Astrocyte (in vitro differentiated cells and primary cell): Measurements from ENCODE around the gene EYS. TPM values are rescaled to one million over a fixed set of nuclear protein-coding genes. Genes with fewer than 3 reads are reported as not detected.

Experiments
- DNase-seq: peaks from one replicate; pipeline ENCODE4 v3.0.0-alpha.2; 2010; ENCODE audit warnings: low read depth
- FAIRE-seq: peaks from 2 replicates; lab custom pipeline; 2011; peaks lifted over from hg19 to GRCh38; lab: Jason Lieb, UNC
- H2AFZ ChIP-seq: 2 replicates; pipeline ENCODE4 v1.6.0; 2012; ENCODE audit warnings: low read depth, low read length, inconsistent platforms
- H3K27ac ChIP-seq: 2 replicates; pipeline ENCODE4 v1.5.1; 2011; ENCODE audit warnings: low read depth, low read length, inconsistent platforms
- H3K27me3 ChIP-seq: 2 replicates; pipeline ENCODE4 v1.6.0; 2011; ENCODE audit warnings: low read length, inconsistent platforms; ENCODE audit not compliant: insufficient read depth
- H3K36me3 ChIP-seq: 2 replicates; pipeline ENCODE4 v1.5.1; 2011; ENCODE audit warnings: low read length, inconsistent platforms; ENCODE audit not compliant: insufficient read depth
- H3K4me1 ChIP-seq: 2 replicates; pipeline ENCODE4 v1.5.1; 2011; ENCODE audit warnings: low read length, inconsistent platforms; ENCODE audit not compliant: insufficient read depth
- H3K4me2 ChIP-seq: 2 replicates; pipeline ENCODE4 v1.6.0; 2012; ENCODE audit warnings: low read length, inconsistent platforms
- H3K4me3 ChIP-seq: 2 replicates; pipeline ENCODE4 v1.5.1; 2011; ENCODE audit warnings: low read depth, mild to moderate bottlenecking, low read length, inconsistent platforms; ENCODE audit not compliant: insufficient read depth
- H3K79me2 ChIP-seq: 2 replicates; pipeline ENCODE4 v1.6.0; 2012; ENCODE audit warnings: mild to moderate bottlenecking, low read length, inconsistent platforms; ENCODE audit not compliant: insufficient read depth
- H3K9ac ChIP-seq: 2 replicates; pipeline ENCODE4 v1.6.0; 2012; ENCODE audit warnings: mild to moderate bottlenecking, low read length, inconsistent platforms
- H3K9me3 ChIP-seq: 2 replicates; pipeline ENCODE4 v1.5.1; 2012; ENCODE audit warnings: low read depth, mild to moderate bottlenecking, low read length, inconsistent platforms; ENCODE audit not compliant: insufficient read depth
- H4K20me1 ChIP-seq: 2 replicates; pipeline ENCODE4 v1.6.0; 2012; ENCODE audit warnings: low read length, inconsistent platforms; ENCODE audit not compliant: insufficient read depth
- H3K27ac Mint-ChIP-seq: one replicate; pipeline ENCODE4 v1.8.0; 2021; ENCODE audit warnings: mild to moderate bottlenecking, mixed read lengths; ENCODE audit not compliant: unreplicated experiment
- H3K27me3 Mint-ChIP-seq: one replicate; pipeline ENCODE4 v1.8.0; 2021; ENCODE audit warnings: low read depth, mixed read lengths; ENCODE audit not compliant: unreplicated experiment
- H3K36me3 Mint-ChIP-seq: one replicate; pipeline ENCODE4 v1.8.0; 2021; ENCODE audit warnings: low read depth, mixed read lengths; ENCODE audit not compliant: unreplicated experiment
- H3K4me1 Mint-ChIP-seq: one replicate; pipeline ENCODE4 v1.8.0; 2021; ENCODE audit warnings: low read depth, mixed read lengths; ENCODE audit not compliant: unreplicated experiment
- H3K4me3 Mint-ChIP-seq: one replicate; pipeline ENCODE4 v1.8.0; 2021; ENCODE audit warnings: mild to moderate bottlenecking, moderate library complexity, mixed read lengths; ENCODE audit not compliant: unreplicated experiment
- H3K9me3 Mint-ChIP-seq: one replicate; pipeline ENCODE4 v1.8.0; 2021; ENCODE audit warnings: mild to moderate bottlenecking, mixed read lengths; ENCODE audit not compliant: unreplicated experiment
- EZH2 ChIP-seq: IDR thresholded peaks from 2 replicates; pipeline ENCODE4 v1.6.1; 2012; ENCODE audit warnings: mild to moderate bottlenecking, low read length, inconsistent platforms; ENCODE audit not compliant: insufficient read depth
- total RNA-seq: library from RNA; stranded (reverse); gene quantifications from 2 replicates; pipeline ENCODE4 v1.2.1, GENCODE V29; 2021
- TF ChIP-seq, protein P1 (sequence below): IDR thresholded peaks from 2 replicates; pipeline ENCODE4 v1.5.1; 2011; ENCODE audit warnings: low read depth, mild to moderate bottlenecking, inconsistent platforms, low read length, moderate library complexity; ENCODE audit not compliant: insufficient read depth

Gene EYS
- total RNA-seq, 1 donor from 2014 or later: 0.16 TPM

DNA sequence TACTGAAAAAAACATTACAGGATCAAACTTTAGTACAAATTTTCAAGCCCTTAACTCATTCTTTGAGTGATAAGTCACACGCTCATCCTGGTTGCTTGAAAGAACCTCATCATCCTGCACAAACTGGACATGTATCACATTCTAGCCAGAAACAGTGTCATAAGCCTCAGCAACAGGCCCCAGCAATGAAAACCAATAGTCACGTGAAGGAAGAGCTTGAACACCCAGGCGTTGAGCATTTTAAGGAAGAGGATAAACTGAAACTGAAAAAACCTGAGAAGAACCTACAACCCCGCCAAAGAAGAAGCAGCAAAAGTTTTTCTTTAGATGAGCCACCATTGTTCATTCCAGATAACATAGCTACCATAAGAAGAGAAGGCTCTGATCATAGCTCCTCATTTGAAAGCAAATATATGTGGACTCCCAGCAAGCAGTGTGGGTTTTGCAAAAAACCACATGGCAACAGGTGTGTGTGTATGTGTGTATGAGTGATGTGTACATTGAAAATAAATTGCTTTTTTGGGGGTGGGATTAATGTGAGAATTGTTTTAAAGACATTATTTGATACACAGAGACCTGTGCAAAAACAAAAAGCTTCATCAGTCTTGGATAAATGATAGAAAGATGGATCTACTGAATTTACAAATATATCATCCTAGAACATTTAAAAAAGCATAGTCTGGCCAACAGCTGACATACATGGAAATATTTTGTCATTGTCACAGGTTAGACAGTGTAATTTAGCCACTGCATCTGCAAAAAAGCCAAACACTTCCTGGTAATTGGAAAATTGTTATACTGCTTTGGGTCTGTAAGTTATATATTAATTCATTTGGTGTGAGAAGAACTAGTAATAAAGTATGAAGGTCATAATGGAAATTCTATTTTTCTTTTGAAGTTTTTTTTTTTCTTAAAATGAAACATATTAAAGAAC is 2021.3 kb downstream of the EYS start:
- no peak overlapping the region for H3K27ac Mint-ChIP-seq
- TF ChIP-seq EZH2: no peak
- Histone ChIP-seq H4K20me1 (peaks cover 12% of the 10 kb centered on the region), H3K4me2 (no peak overlapping the region), H3K9me3 (no peaks in the 10 kb centered on the region), H3K27ac (no peak overlapping the region), H3K4me1 (no peaks in the 10 kb centered on the region), H2AFZ (no peak overlapping the region), H3K36me3 (peaks cover 10% of the 10 kb centered on the region), H3K9ac (no peak overlapping the region), H3K27me3 (no peaks in the 10 kb centered on the region), H3K79me2 (peaks cover 20% of the 10 kb centered on the region), H3K4me3 (no peak overlapping the region)
- H3K9me3 Mint-ChIP-seq: no peaks in the 10 kb centered on the region
- H3K4me1 Mint-ChIP-seq: no peaks in the 10 kb centered on the region
- DNase-seq (no peak), FAIRE-seq (no peak)
- H3K4me3 Mint-ChIP-seq: no peak overlapping the region
- H3K27me3 Mint-ChIP-seq: no peaks in the 10 kb centered on the region
- H3K36me3 Mint-ChIP-seq: peaks cover 3% of the 10 kb centered on the region

DNA sequence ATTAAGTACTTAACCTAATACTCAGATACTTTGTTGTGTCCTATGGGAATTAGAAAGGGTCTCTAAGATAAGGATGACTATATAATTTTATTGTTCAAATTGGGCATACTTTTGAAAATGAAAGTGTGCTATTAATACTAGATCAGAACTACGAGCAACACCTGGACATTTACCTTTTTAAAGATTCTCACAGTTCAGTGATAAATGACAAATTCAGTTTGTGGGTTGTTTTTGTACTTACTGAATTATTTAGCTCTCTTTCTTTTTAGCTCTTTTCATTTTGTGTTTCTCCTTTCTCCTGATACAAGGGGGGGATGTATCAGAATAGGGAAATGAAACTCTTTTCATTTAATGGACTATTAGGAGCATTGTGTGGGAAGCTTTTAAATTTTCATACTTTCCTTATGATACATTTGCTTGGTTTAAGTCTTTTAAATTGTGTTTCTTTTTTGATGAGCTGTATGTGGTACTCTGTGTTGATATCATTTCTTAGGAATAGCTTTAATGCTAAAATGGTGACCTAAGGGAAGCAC is 2023.9 kb downstream of the EYS start:
- H3K36me3 Mint-ChIP-seq: peaks cover 3% of the 10 kb centered on the region
- no peak for TF ChIP-seq EZH2
- TF ChIP-seq, protein P1, sequence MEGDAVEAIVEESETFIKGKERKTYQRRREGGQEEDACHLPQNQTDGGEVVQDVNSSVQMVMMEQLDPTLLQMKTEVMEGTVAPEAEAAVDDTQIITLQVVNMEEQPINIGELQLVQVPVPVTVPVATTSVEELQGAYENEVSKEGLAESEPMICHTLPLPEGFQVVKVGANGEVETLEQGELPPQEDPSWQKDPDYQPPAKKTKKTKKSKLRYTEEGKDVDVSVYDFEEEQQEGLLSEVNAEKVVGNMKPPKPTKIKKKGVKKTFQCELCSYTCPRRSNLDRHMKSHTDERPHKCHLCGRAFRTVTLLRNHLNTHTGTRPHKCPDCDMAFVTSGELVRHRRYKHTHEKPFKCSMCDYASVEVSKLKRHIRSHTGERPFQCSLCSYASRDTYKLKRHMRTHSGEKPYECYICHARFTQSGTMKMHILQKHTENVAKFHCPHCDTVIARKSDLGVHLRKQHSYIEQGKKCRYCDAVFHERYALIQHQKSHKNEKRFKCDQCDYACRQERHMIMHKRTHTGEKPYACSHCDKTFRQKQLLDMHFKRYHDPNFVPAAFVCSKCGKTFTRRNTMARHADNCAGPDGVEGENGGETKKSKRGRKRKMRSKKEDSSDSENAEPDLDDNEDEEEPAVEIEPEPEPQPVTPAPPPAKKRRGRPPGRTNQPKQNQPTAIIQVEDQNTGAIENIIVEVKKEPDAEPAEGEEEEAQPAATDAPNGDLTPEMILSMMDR: no peak

DNA sequence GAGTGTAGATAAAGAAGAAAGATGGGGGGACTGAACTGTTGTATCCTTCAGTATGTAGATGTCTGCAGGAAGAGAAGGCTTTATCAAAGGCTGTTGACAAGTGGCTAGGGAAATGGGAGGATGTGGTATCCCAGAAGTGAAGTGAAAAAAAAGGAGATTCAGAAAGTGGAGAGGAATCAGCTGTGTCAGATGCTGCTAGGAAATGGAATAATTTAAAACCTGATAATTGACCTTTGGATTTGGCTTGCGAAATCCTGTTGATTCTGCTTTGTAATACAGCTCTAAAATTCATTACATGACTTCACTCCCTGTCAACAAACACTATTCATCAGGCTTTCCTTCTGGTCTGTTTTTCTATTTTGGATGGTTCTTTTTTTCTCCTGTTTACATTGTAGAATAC is 2029.7 kb downstream of the EYS start:
- no peaks in the 10 kb centered on the region for H3K9me3 Mint-ChIP-seq
- Histone ChIP-seq H3K4me3 (no peak overlapping the region), H3K36me3 (no peaks in the 10 kb centered on the region), H3K9me3 (no peaks in the 10 kb centered on the region), H3K79me2 (peaks cover 90% of the 10 kb centered on the region), H3K27me3 (no peaks in the 10 kb centered on the region), H3K4me1 (no peaks in the 10 kb centered on the region), H3K4me2 (no peak overlapping the region), H4K20me1 (peaks cover 60% of the 10 kb centered on the region), H2AFZ (no peak overlapping the region), H3K9ac (no peak overlapping the region), H3K27ac (no peak overlapping the region)
- FAIRE-seq (no peak), DNase-seq (no peak)
- no peak for TF ChIP-seq EZH2
- TF ChIP-seq, protein P1: no peak
- peaks cover 3% of the 10 kb centered on the region for H3K36me3 Mint-ChIP-seq
- no peaks in the 10 kb centered on the region for H3K27me3 Mint-ChIP-seq
- no peaks in the 10 kb centered on the region for H3K4me1 Mint-ChIP-seq
- H3K27ac Mint-ChIP-seq: no peak overlapping the region
- H3K4me3 Mint-ChIP-seq: no peak overlapping the region

More for the DNA sequence above, 2023.9 kb downstream of the EYS start:
- no peaks in the 10 kb centered on the region for H3K27me3 Mint-ChIP-seq
- Histone ChIP-seq H3K79me2 (peaks cover 45% of the 10 kb centered on the region), H3K4me1 (no peaks in the 10 kb centered on the region), H3K27me3 (no peaks in the 10 kb centered on the region), H4K20me1 (peaks cover 20% of the 10 kb centered on the region), H3K27ac (no peak overlapping the region), H3K36me3 (peaks cover 10% of the 10 kb centered on the region), H2AFZ (no peak overlapping the region), H3K4me3 (no peak overlapping the region), H3K9me3 (no peaks in the 10 kb centered on the region), H3K4me2 (no peak overlapping the region), H3K9ac (no peak overlapping the region)
- no peak overlapping the region for H3K4me3 Mint-ChIP-seq
- no peaks in the 10 kb centered on the region for H3K4me1 Mint-ChIP-seq
- H3K9me3 Mint-ChIP-seq: no peaks in the 10 kb centered on the region
- no peak for FAIRE-seq
- DNase-seq: no peak
- H3K27ac Mint-ChIP-seq: no peak overlapping the region
